HEK293 (cell line): ENCODE measurements around the gene BEST2.

Source experiments
- CTCF ChIA-PET: fragments of 350-600 bp; formaldehyde crosslinking; extraction: SDS; loops from one replicate; lab custom pipeline; 2021; ENCODE audit warnings: antibody characterized with exemption; lab: Yijun Ruan, JAX
- POLR2A ChIA-PET: fragments of 300-600 bp; formaldehyde crosslinking; extraction: SDS; loops from one replicate; lab custom pipeline; 2020; ENCODE audit warnings: antibody characterized with exemption, inconsistent platforms; lab: Yijun Ruan, JAX
- H3K27ac ChIP-seq: fragments of 200-500 bp; sonication (Bioruptor generic); 2 replicates; pipeline ENCODE4 v1.5.1; 2014; ENCODE audit warnings: low read depth, low read length, control low read depth, inconsistent platforms; ENCODE audit errors: extremely low read depth
- H3K36me3 ChIP-seq, 2 experiments: fragments of 200-500 bp in 1 of 2; sonication (Bioruptor generic) in 1 of 2; 1 replicate in 1 of 2; 2 replicates in 1 of 2; pipeline ENCODE4 v1.5.1; 2014 to 2017; ENCODE audit warnings: inconsistent platforms in 2 of 2, low read length in 2 of 2; ENCODE audit not compliant: control insufficient read depth in 2 of 2, insufficient read depth in 1 of 2
- H3K4me1 ChIP-seq: fragments of 200-500 bp; sonication (Bioruptor generic); 2 replicates; pipeline ENCODE4 v1.5.1; 2014; ENCODE audit warnings: mild to moderate bottlenecking, low read length, inconsistent platforms; ENCODE audit not compliant: control insufficient read depth, insufficient read depth
- H3K4me3 ChIP-seq: 2 replicates; pipeline ENCODE4 v1.5.1; 2011; ENCODE audit warnings: low read depth, mild to moderate bottlenecking, control low read depth, low read length, moderate library complexity
- H3K9me3 ChIP-seq: fragments of 200-500 bp; sonication (Bioruptor generic); 2 replicates; pipeline ENCODE4 v1.5.1; 2014; ENCODE audit warnings: low read depth, low read length, inconsistent platforms; ENCODE audit not compliant: control insufficient read depth, insufficient read depth
- CTCF ChIP-seq: fragments of 450-650 bp; formaldehyde crosslinking; IDR thresholded peaks from 2 replicates; pipeline ENCODE4 v1.5.1; 2016; ENCODE audit warnings: missing biosample characterization, missing genetic modification characterization
- KLF16 ChIP-seq: fragments of 450-650 bp; formaldehyde crosslinking; IDR thresholded peaks from 2 replicates; pipeline ENCODE4 v1.5.1; 2017; ENCODE audit warnings: missing biosample characterization, missing genetic modification characterization
- KLF17 ChIP-seq: fragments of 450-650 bp; formaldehyde crosslinking; IDR thresholded peaks from 2 replicates; pipeline ENCODE4 v1.5.1; 2016; ENCODE audit warnings: missing biosample characterization, missing genetic modification characterization
- OSR2 ChIP-seq: fragments of 450-650 bp; formaldehyde crosslinking; IDR thresholded peaks from 2 replicates; pipeline ENCODE4 v1.5.1; 2016; ENCODE audit warnings: missing biosample characterization, missing genetic modification characterization
- PRDM10 ChIP-seq: fragments of 450-650 bp; formaldehyde crosslinking; IDR thresholded peaks from 2 replicates; pipeline ENCODE4 v1.5.1; 2016; ENCODE audit warnings: missing biosample characterization, missing genetic modification characterization
- SP3 ChIP-seq: fragments of 450-650 bp; formaldehyde crosslinking; IDR thresholded peaks from 2 replicates; pipeline ENCODE4 v1.5.1; 2016; ENCODE audit warnings: missing biosample characterization, missing genetic modification characterization
- WT1 ChIP-seq: fragments of 450-650 bp; formaldehyde crosslinking; IDR thresholded peaks from 2 replicates; pipeline ENCODE4 v1.5.1; 2016; ENCODE audit warnings: missing biosample characterization, missing genetic modification characterization
- ZBTB44 ChIP-seq: fragments of 450-650 bp; IDR thresholded peaks from 2 replicates; pipeline ENCODE4 v1.5.1; 2018; ENCODE audit warnings: missing biosample characterization, mild to moderate bottlenecking, missing genetic modification characterization
- ZBTB6 ChIP-seq: fragments of 450-650 bp; formaldehyde crosslinking; IDR thresholded peaks from 2 replicates; pipeline ENCODE4 v1.5.1; 2017; ENCODE audit warnings: missing biosample characterization, missing genetic modification characterization
- ZBTB8A ChIP-seq: fragments of 450-650 bp; formaldehyde crosslinking; IDR thresholded peaks from 2 replicates; pipeline ENCODE4 v1.5.1; 2016; ENCODE audit warnings: missing biosample characterization, missing genetic modification characterization
- ZEB2 ChIP-seq: fragments of 450-650 bp; formaldehyde crosslinking; IDR thresholded peaks from 2 replicates; pipeline ENCODE4 v1.5.1; 2016; ENCODE audit warnings: missing biosample characterization, missing genetic modification characterization
- ZFHX2 ChIP-seq: fragments of 450-650 bp; formaldehyde crosslinking; conservative IDR thresholded peaks from 2 replicates; pipeline ENCODE4 v1.5.1; 2016; ENCODE audit warnings: missing biosample characterization, missing genetic modification characterization
- ZFP37 ChIP-seq: fragments of 450-650 bp; formaldehyde crosslinking; IDR thresholded peaks from 2 replicates; pipeline ENCODE4 v1.5.1; 2016; ENCODE audit warnings: missing biosample characterization, missing genetic modification characterization
- ZNF157 ChIP-seq: fragments of 450-650 bp; formaldehyde crosslinking; IDR thresholded peaks from 2 replicates; pipeline ENCODE4 v1.5.1; 2016; ENCODE audit warnings: missing biosample characterization, missing genetic modification characterization
- ZNF184 ChIP-seq: fragments of 450-650 bp; IDR thresholded peaks from 2 replicates; pipeline ENCODE4 v1.5.1; 2018; ENCODE audit warnings: missing biosample characterization, mild to moderate bottlenecking, missing genetic modification characterization
- ZNF341 ChIP-seq: fragments of 450-650 bp; formaldehyde crosslinking; IDR thresholded peaks from 2 replicates; pipeline ENCODE4; 2016; ENCODE audit warnings: low read depth, missing biosample characterization, missing genetic modification characterization
- ZNF37A ChIP-seq: fragments of 450-650 bp; IDR thresholded peaks from 2 replicates; pipeline ENCODE4 v1.5.1; 2018; ENCODE audit warnings: missing biosample characterization, missing genetic modification characterization
- ZNF610 ChIP-seq: fragments of 450-650 bp; formaldehyde crosslinking; IDR thresholded peaks from 2 replicates; pipeline ENCODE4 v1.5.1; 2016; ENCODE audit warnings: missing biosample characterization, missing genetic modification characterization, borderline replicate concordance
- ZNF664 ChIP-seq: fragments of 450-650 bp; formaldehyde crosslinking; IDR thresholded peaks from 2 replicates; pipeline ENCODE4 v1.5.1; 2016; ENCODE audit warnings: missing biosample characterization, missing genetic modification characterization
- ZNF701 ChIP-seq: fragments of 450-650 bp; formaldehyde crosslinking; IDR thresholded peaks from 2 replicates; pipeline ENCODE4 v1.5.1; 2016; ENCODE audit warnings: missing biosample characterization, missing genetic modification characterization
- ZNF76 ChIP-seq: fragments of 450-650 bp; formaldehyde crosslinking; IDR thresholded peaks from 2 replicates; pipeline ENCODE4; 2016; ENCODE audit warnings: low read depth, missing biosample characterization, missing genetic modification characterization, borderline replicate concordance
- ZNF792 ChIP-seq: fragments of 450-650 bp; formaldehyde crosslinking; IDR thresholded peaks from 2 replicates; pipeline ENCODE4 v1.5.1; 2016; ENCODE audit warnings: missing biosample characterization, missing genetic modification characterization
- ZSCAN30 ChIP-seq: fragments of 450-650 bp; IDR thresholded peaks from 2 replicates; pipeline ENCODE4 v1.5.1; 2018; ENCODE audit warnings: missing biosample characterization, mild to moderate bottlenecking, missing genetic modification characterization, moderate library complexity
- ZXDB ChIP-seq: fragments of 450-650 bp; formaldehyde crosslinking; IDR thresholded peaks from 2 replicates; pipeline ENCODE4 v1.5.1; 2016; ENCODE audit warnings: missing biosample characterization, missing genetic modification characterization

The BEST2 gene

GRCh38 chr19:12777217-12778016 lies 25.8 kb downstream of the BEST2 start (continued):
- peak; percentile 81 for TF ChIP-seq CTCF (tag by site-specific recombination)
- TF ChIP-seq ZFP37 (tag by site-specific recombination): 0 out of 2 replicates have a peak, but pooled peaks have one; percentile 29
- TF ChIP-seq ZXDB: peak; percentile 12; the same call in 1 of the 2 replicates
- TF ChIP-seq WT1: 0 out of 2 replicates have a peak, but pooled peaks have one; percentile 26
- peak; percentile 57; the same call in 1 of the 2 replicates for TF ChIP-seq ZBTB44
- peak; percentile 61; the same call in 1 of the 2 replicates for TF ChIP-seq ZNF184 (tag by site-specific recombination)
- peak; percentile 99 for TF ChIP-seq ZNF792 (tag by site-specific recombination)
- peak; percentile 92 for TF ChIP-seq ZSCAN30 (tag by site-specific recombination)

- H3K4me1 ChIP-seq: peaks cover 6% of the 10 kb centered on the region; the same call in 1 of the 2 replicates
- TF ChIP-seq ZNF157 (tag by site-specific recombination) (no peak), PRDM10 (tag by site-specific recombination) (peak; percentile 98), ZBTB8A (no peak), ZNF664 (tag by site-specific recombination) (no peak), KLF17 (tag by site-specific recombination) (peak; percentile 18; the same call in 1 of the 2 replicates), ZFHX2 (tag by site-specific recombination) (peak; percentile 60), ZBTB6 (tag by site-specific recombination) (no peak), ZNF341 (tag by site-specific recombination) (peak; percentile 96), ZNF701 (no peak), OSR2 (peak; percentile 62), ZNF610 (tag by site-specific recombination) (no peak), SP3 (tag by site-specific recombination) (peak; percentile 75), ZNF76 (tag by site-specific recombination) (peak; percentile 64), ZEB2 (0 out of 2 replicates have a peak, but pooled peaks have one; percentile 15), KLF16 (tag by site-specific recombination) (peak; percentile 58), ZXDB (peak; percentile 60), ZNF37A (tag by site-specific recombination) (no peak)
Measured at GRCh38 chr19:12778017-12778904, 26.7 kb downstream of the BEST2 start.

More at GRCh38 chr19:12778017-12778904, 26.7 kb downstream of the BEST2 start:
- Histone ChIP-seq H3K36me3 (no peaks in the 10 kb centered on the region), H3K27ac (peak overlapping the region; percentile 12; the same call in 1 of the 2 replicates), H3K4me3 (peak overlapping the region; percentile 39), H3K9me3 (no peaks in the 10 kb centered on the region)
- POLR2A ChIA-PET: interaction anchor here (0.8 to 3.3 kb wide), 4 partner anchors 14 to 21 kb away, joined by 3 to 42 read pairs (median 8); partner anchors contain the start of gene JUNB
- CTCF ChIA-PET: interaction anchor here (0.6 to 11.4 kb wide), 17 partner anchors 10 to 243 kb away, joined by 3 to 234 read pairs (median 4); partner anchors contain the start of genes GET3, JUNB, PRDX2 and THSD8
